ENCODE measurements around the gene NOL9.

DNA sequence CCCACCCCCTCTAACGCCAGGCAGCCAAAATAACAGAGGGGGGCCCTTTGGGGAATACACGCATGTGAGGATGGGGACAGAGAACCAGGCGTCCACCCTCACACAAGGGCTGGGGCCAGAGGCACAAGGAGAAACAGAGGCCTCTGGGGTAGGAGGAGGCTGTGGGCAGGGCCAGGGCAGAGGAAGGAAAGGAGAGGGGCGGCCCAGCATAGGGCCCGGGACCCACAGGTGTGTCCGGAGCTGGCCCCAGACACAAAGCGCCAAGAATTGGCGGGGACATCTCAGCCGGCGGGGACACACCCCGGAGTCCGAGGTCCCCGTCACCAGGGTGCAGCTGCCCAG is 69.5 kb downstream of the NOL9 start:
- TF ChIP-seq, protein P1, sequence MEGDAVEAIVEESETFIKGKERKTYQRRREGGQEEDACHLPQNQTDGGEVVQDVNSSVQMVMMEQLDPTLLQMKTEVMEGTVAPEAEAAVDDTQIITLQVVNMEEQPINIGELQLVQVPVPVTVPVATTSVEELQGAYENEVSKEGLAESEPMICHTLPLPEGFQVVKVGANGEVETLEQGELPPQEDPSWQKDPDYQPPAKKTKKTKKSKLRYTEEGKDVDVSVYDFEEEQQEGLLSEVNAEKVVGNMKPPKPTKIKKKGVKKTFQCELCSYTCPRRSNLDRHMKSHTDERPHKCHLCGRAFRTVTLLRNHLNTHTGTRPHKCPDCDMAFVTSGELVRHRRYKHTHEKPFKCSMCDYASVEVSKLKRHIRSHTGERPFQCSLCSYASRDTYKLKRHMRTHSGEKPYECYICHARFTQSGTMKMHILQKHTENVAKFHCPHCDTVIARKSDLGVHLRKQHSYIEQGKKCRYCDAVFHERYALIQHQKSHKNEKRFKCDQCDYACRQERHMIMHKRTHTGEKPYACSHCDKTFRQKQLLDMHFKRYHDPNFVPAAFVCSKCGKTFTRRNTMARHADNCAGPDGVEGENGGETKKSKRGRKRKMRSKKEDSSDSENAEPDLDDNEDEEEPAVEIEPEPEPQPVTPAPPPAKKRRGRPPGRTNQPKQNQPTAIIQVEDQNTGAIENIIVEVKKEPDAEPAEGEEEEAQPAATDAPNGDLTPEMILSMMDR (IDR thresholded peaks at IDR 0.05): no peak
- TF ChIP-seq POLR2A (IDR thresholded peaks at IDR 0.05): no peak

Data from right lobe of liver (tissue), 4 donors.